MM.1S (cell line): ENCODE measurements around the gene LRFN2.

Experiments
- CTCF ChIP-seq: fragments of 300-600 bp; sonication (generic); IDR thresholded peaks from 2 replicates; pipeline ENCODE4 v1.5.1; 2016; ENCODE audit warnings: antibody characterized with exemption, low read length, mixed read lengths
- EZH2 ChIP-seq: fragments of 300-600 bp; sonication (generic); optimal IDR thresholded peaks from 2 replicates; pipeline ENCODE3; 2017; ENCODE audit warnings: low read depth, mild to moderate bottlenecking, antibody characterized with exemption, low read length, mixed read lengths

- TF ChIP-seq CTCF, result no peak
- no peak for TF ChIP-seq EZH2
Measured at GRCh38 chr6:40457261-40457660, 129.9 kb downstream of the LRFN2 start.
